ENCODE data around the gene METTL17.
A peak's percentile ranks its signal among the peaks of the same experiment; 100 is the strongest.
"Not testable (repeated sequence)": the region's sequence is repeated elsewhere in the genome, so short reads cannot be mapped to it uniquely, and the experiment has no call there.

Gene METTL17

GRCh38 chr14:20989787-20990600, at the start of gene METTL17:
TSS of gene METTL17 (plus strand) at chr14:20989980. CDS start at chr14:20990003, 23 bp downstream.
- peak; percentile 67 to 82 (median 78) for DNase-seq (ENCODE audit: low read depth in 4 of 4, low spot score in 1 of 4)

- not testable (repeated sequence) for DNase-seq (ENCODE audit: low read depth in 4 of 4, low spot score in 1 of 4)
Observed at GRCh38 chr14:20945146-20945545, 44.6 kb upstream of the METTL17 start.

- DNase-seq (ENCODE audit: low read depth in 4 of 4, low spot score in 1 of 4): not testable (repeated sequence)
Observed at GRCh38 chr14:20946707-20947106, 43.1 kb upstream of the METTL17 start.

- not testable (repeated sequence) for DNase-seq (ENCODE audit: low read depth in 4 of 4, low spot score in 1 of 4)
Observed at GRCh38 chr14:20954736-20955537, 34.8 kb upstream of the METTL17 start, which contains the start of gene RNASE2. TSS of gene RNASE2 (plus strand) at chr14:20955487. CDS start at chr14:20955772, 285 bp downstream.

GRCh38 chr14:20955538-20955873, 34.3 kb upstream of the METTL17 start:
- not testable (repeated sequence) for DNase-seq (ENCODE audit: low read depth in 4 of 4, low spot score in 1 of 4)

GRCh38 chr14:20956376-20956976, 33.3 kb upstream of the METTL17 start:
- no peak for DNase-seq (ENCODE audit: low read depth in 4 of 4, low spot score in 1 of 4)

GRCh38 chr14:20958946-20959345, 30.8 kb upstream of the METTL17 start:
- not testable (repeated sequence) for DNase-seq (ENCODE audit: low read depth in 4 of 4, low spot score in 1 of 4)

- no peak for DNase-seq (ENCODE audit: low read depth in 4 of 4, low spot score in 1 of 4)
Observed at GRCh38 chr14:20969336-20969735, 20.4 kb upstream of the METTL17 start.

- DNase-seq (ENCODE audit: low read depth in 4 of 4, low spot score in 1 of 4): no peak
Observed at GRCh38 chr14:20970647-20970982, 19.2 kb upstream of the METTL17 start.

- peak; percentile 54 to 68 (median 66) for DNase-seq (ENCODE audit: low read depth in 4 of 4, low spot score in 1 of 4)
Observed at GRCh38 chr14:20970983-20971704, 18.6 kb upstream of the METTL17 start.

- DNase-seq (ENCODE audit: low read depth in 4 of 4, low spot score in 1 of 4): no peak
Observed at GRCh38 chr14:20971705-20972021, 18.1 kb upstream of the METTL17 start.

GRCh38 chr14:20973501-20973900, 16.3 kb upstream of the METTL17 start:
- no peak for DNase-seq (ENCODE audit: low read depth in 4 of 4, low spot score in 1 of 4)

- DNase-seq (ENCODE audit: low read depth in 4 of 4, low spot score in 1 of 4): no peak
Observed at GRCh38 chr14:20976291-20976690, 13.5 kb upstream of the METTL17 start.

- no peak for DNase-seq (ENCODE audit: low read depth in 4 of 4, low spot score in 1 of 4)
Observed at GRCh38 chr14:20978687-20979086, 11.1 kb upstream of the METTL17 start.

- no peak for DNase-seq (ENCODE audit: low read depth in 4 of 4, low spot score in 1 of 4)
Observed at GRCh38 chr14:20980906-20981305, 8.9 kb upstream of the METTL17 start.

GRCh38 chr14:20982646-20983369, 7.0 kb upstream of the METTL17 start:
- no peak for DNase-seq (ENCODE audit: low read depth in 4 of 4, low spot score in 1 of 4)

- DNase-seq (ENCODE audit: low read depth in 4 of 4, low spot score in 1 of 4): not testable (repeated sequence)
Observed at GRCh38 chr14:20985650-20986049, 4.1 kb upstream of the METTL17 start.

GRCh38 chr14:20986811-20987210, 3.0 kb upstream of the METTL17 start:
- DNase-seq (ENCODE audit: low read depth in 4 of 4, low spot score in 1 of 4): no peak

GRCh38 chr14:20988717-20989470, 886 bp upstream of the METTL17 start:
- no peak for DNase-seq (ENCODE audit: low read depth in 4 of 4, low spot score in 1 of 4)

- no peak for DNase-seq (ENCODE audit: low read depth in 4 of 4, low spot score in 1 of 4)
Observed at GRCh38 chr14:20989471-20989786, 351 bp upstream of the METTL17 start.

Data from stimulated activated CD4-positive, alpha-beta T cell treated with anti-CD3 and anti-CD28 coated beads, Interleukin-1b, Interleukin-23, amount 100 ng/mL, for 24 hours (primary cell).